CD4-positive, alpha-beta T cell (primary cell): ENCODE measurements around the gene IL33. TPM values are rescaled to one million over a fixed set of nuclear protein-coding genes. Genes with fewer than 3 reads are reported as not detected.

Source experiments
- ATAC-seq: fragments of 200-7000 bp; cut with Tn5 transposase; one replicate; pipeline ENCODE4 v1.10.0; 2022; ENCODE audit warnings: mild to moderate bottlenecking; ENCODE audit not compliant: poor library complexity
- CTCF ChIA-PET: fragments of 350-600 bp; sonication (Branson Sonifier 250); formaldehyde crosslinking; loops from one replicate; lab custom pipeline; 2021; ENCODE audit warnings: antibody characterized with exemption, inconsistent platforms; lab: Charles Lee
- POLR2A ChIA-PET: fragments of 350-600 bp; sonication (Branson Sonifier 250); formaldehyde crosslinking; loops from one replicate; lab custom pipeline; 2021; ENCODE audit warnings: antibody characterized with exemption, inconsistent platforms; lab: Charles Lee
- DNase-seq, 14 experiments: peaks; one replicate each; pipeline ENCODE4 v3.0.0-alpha.2; 2013 to 2020; ENCODE audit warnings: mixed read lengths in 2 of 14
- H3K27ac ChIP-seq, 2 donors: one replicate each; pipeline versions ENCODE4 v1.5.1 to v1.7.0; 2013; ENCODE audit warnings: low read length in 2 of 2, low read depth in 1 of 2, mild to moderate bottlenecking in 1 of 2
- H3K27me3 ChIP-seq, 2 experiments: 1 replicate in 1 of 2; 2 replicates in 1 of 2; pipeline versions ENCODE4 v1.6.1 to v1.7.0; 2013; ENCODE audit warnings: low read length in 2 of 2, control low read depth in 1 of 2, mild to moderate bottlenecking in 1 of 2, moderate library complexity in 1 of 2; ENCODE audit not compliant: insufficient read depth in 2 of 2, control insufficient read depth in 1 of 2
- H3K36me3 ChIP-seq: one replicate; pipeline ENCODE4 v1.6.1; 2013; ENCODE audit warnings: low read length, control low read depth; ENCODE audit not compliant: insufficient read depth
- H3K4me1 ChIP-seq: one replicate; pipeline ENCODE4 v1.6.1; 2013; ENCODE audit warnings: low read length, control low read depth; ENCODE audit not compliant: insufficient read depth
- H3K4me3 ChIP-seq: one replicate; pipeline ENCODE4 v1.5.1; 2013; ENCODE audit warnings: mild to moderate bottlenecking, low read length, moderate library complexity
- H3K9me3 ChIP-seq, 2 experiments: 1 replicate in 1 of 2; 2 replicates in 1 of 2; pipeline versions ENCODE4 v1.6.1 to v1.7.0; 2013; ENCODE audit warnings: low read length in 2 of 2, mild to moderate bottlenecking in 2 of 2, control low read depth in 1 of 2, moderate library complexity in 1 of 2; ENCODE audit not compliant: control insufficient read depth in 1 of 2, insufficient read depth in 1 of 2
- H3K27ac Mint-ChIP-seq: one replicate; pipeline ENCODE4 v1.8.0; 2020; ENCODE audit warnings: mixed read lengths
- H3K27me3 Mint-ChIP-seq: one replicate; pipeline ENCODE4 v1.8.0; 2021; ENCODE audit warnings: mixed read lengths
- H3K36me3 Mint-ChIP-seq: one replicate; pipeline ENCODE4 v1.8.0; 2021; ENCODE audit warnings: low read depth, mixed read lengths
- H3K4me1 Mint-ChIP-seq: one replicate; pipeline ENCODE4 v1.8.0; 2021; ENCODE audit warnings: low read depth, mixed read lengths
- H3K4me3 Mint-ChIP-seq: one replicate; pipeline ENCODE4 v1.8.0; 2020; ENCODE audit warnings: mild to moderate bottlenecking, mixed read lengths
- H3K9me3 Mint-ChIP-seq: one replicate; pipeline ENCODE4 v1.8.0; 2020; ENCODE audit warnings: mixed read lengths
- CTCF ChIP-seq: fragments of 200-600 bp; IDR thresholded peaks from one replicate; pipeline ENCODE4 v1.8.0; 2022; ENCODE audit warnings: antibody characterized with exemption, mild to moderate bottlenecking
- intact Hi-C, 2 experiments: fragments of 100-400 bp; cut with DNase I in 1 of 2; cut with micrococcal nuclease in 1 of 2; formaldehyde crosslinking; loops; one replicate each; pipeline versions ENCODE4 v1.15.1 to v1.9.0; 2023 to 2025; cut with DNase I, micrococcal nuclease
- total RNA-seq, 174 experiments: library from RNA in 2 of 174; stranded (reverse) in 2 of 174; gene quantifications; one replicate each; pipeline ENCODE4 v1.2.3 and lab custom pipeline; 2021 to 2026

Gene IL33
- total RNA-seq, 2 experiments from 2014 or later: not detected

- Histone ChIP-seq H3K36me3 (no peaks in the 10 kb centered on the region), H3K27ac (no peak overlapping the region), H3K4me1 (no peaks in the 10 kb centered on the region), H3K27me3 (peaks cover 3 to 12% of the 10 kb centered on the region in 2 experiments), H3K4me3 (no peak overlapping the region), H3K9me3 (no peaks in the 10 kb centered on the region)
- TF ChIP-seq CTCF: no peak
- no peak for DNase-seq
- Mint-ChIP-seq H3K4me3 (no peak overlapping the region), H3K27me3 (peaks cover 39% of the 10 kb centered on the region), H3K27ac (no peak overlapping the region), H3K36me3 (no peaks in the 10 kb centered on the region), H3K4me1 (no peaks in the 10 kb centered on the region), H3K9me3 (no peaks in the 10 kb centered on the region)
- ChIA-PET POLR2A (no interaction called here), CTCF (no interaction called here)
- intact Hi-C loops: no loop called here
- ATAC-seq: no peak
These were observed 18.3 kb upstream of the IL33 start for GRCh38 chr9:6197330-6197729.

- intact Hi-C loops: no loop called here
- Mint-ChIP-seq H3K36me3 (no peaks in the 10 kb centered on the region), H3K4me3 (no peak overlapping the region), H3K4me1 (no peaks in the 10 kb centered on the region), H3K27ac (no peak overlapping the region), H3K9me3 (no peaks in the 10 kb centered on the region), H3K27me3 (peaks cover 39% of the 10 kb centered on the region)
- no peak overlapping the region for H3K4me3 ChIP-seq
- DNase-seq (no peak), ATAC-seq (no peak)
- TF ChIP-seq CTCF: no peak
- H3K27ac ChIP-seq: no peak overlapping the region
- POLR2A ChIA-PET: no interaction called here
- H3K9me3 ChIP-seq: no peaks in the 10 kb centered on the region
- H3K36me3 ChIP-seq: no peaks in the 10 kb centered on the region
- CTCF ChIA-PET: no interaction called here
- H3K4me1 ChIP-seq: no peaks in the 10 kb centered on the region
- peaks cover 3 to 12% of the 10 kb centered on the region in 2 experiments for H3K27me3 ChIP-seq
These were observed 17.4 kb upstream of the IL33 start for GRCh38 chr9:6198251-6198650.

DNA sequence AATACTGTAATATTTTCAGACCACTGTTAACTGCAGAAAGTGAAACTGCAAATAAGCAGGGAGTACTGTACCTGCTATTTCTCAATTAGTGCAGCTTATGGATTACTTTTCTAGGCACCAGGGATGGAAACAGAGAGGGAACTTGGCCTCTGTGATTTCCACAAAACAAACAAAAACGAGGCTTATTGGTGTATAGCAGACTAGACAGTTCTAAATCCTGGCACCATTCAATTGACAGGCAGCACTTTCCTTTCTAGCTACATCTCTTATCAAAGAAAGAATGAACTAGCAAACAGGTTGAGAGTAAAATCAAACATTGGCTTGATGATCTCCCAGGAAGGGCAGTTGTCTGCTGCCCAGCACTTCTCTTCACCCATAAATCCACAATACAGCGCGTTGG, 16.0 kb upstream of the IL33 start:
- intact Hi-C loops: no loop called here
- Histone ChIP-seq H3K27ac (no peak overlapping the region), H3K9me3 (no peaks in the 10 kb centered on the region), H3K4me3 (no peak overlapping the region), H3K27me3 (peaks cover 3 to 12% of the 10 kb centered on the region in 2 experiments), H3K36me3 (no peaks in the 10 kb centered on the region), H3K4me1 (no peaks in the 10 kb centered on the region)
- TF ChIP-seq CTCF: no peak
- Mint-ChIP-seq H3K27me3 (peaks cover 45% of the 10 kb centered on the region), H3K4me3 (no peak overlapping the region), H3K9me3 (no peaks in the 10 kb centered on the region), H3K36me3 (no peaks in the 10 kb centered on the region), H3K4me1 (no peaks in the 10 kb centered on the region), H3K27ac (no peak overlapping the region)
- DNase-seq: no peak
- ChIA-PET CTCF (no interaction called here), POLR2A (no interaction called here)
- no peak for ATAC-seq
